Measurements from ENCODE around the gene PDZD8. TPM values are rescaled to one million over a fixed set of nuclear protein-coding genes. Genes with fewer than 3 reads are reported as not detected.

The PDZD8 gene
- polyA plus RNA-seq, 1 donor: 10.7 TPM

Other genes starting within 250 kb of the PDZD8 start
- not detected for gene VAX1, start 237.2 kb downstream of the PDZD8 start, polyA plus RNA-seq (ENCODE audit: insufficient read length)
- gene KCNK18, start 178.0 kb downstream of the PDZD8 start, polyA plus RNA-seq (ENCODE audit: insufficient read length): not detected
- 0.29 TPM for gene SLC18A2, start 134.3 kb downstream of the PDZD8 start, polyA plus RNA-seq (ENCODE audit: insufficient read length)
- gene EMX2, start 167.3 kb upstream of the PDZD8 start, polyA plus RNA-seq (ENCODE audit: insufficient read length): 11.9 TPM